Astrocyte (in vitro differentiated cells and primary cell): ENCODE data around the gene HELQ.

ENCODE experiments used
- EZH2 ChIP-seq: IDR thresholded peaks from 2 replicates; pipeline ENCODE4 v1.6.1; 2012; ENCODE audit warnings: mild to moderate bottlenecking, low read length, inconsistent platforms; ENCODE audit not compliant: insufficient read depth
- TF ChIP-seq, protein P1 (sequence below): IDR thresholded peaks from 2 replicates; pipeline ENCODE4 v1.5.1; 2011; ENCODE audit warnings: low read depth, mild to moderate bottlenecking, inconsistent platforms, low read length, moderate library complexity; ENCODE audit not compliant: insufficient read depth

DNA sequence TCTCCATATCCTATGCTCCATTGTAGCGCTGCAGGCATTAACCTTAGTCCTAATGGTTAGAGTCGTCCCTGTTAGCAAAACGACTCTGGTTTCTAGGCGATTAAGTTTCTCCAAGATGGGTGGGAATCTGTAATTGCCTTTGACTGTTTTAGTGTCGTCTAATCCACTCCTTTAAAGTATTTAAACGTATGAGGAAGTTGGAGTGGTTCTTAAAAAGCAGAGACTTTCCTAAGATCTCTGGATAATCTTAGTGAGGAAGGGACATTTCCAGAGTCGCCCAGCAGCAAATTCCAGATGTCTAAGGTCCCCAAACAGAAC is 520 bp upstream of the HELQ start:
- no peak for TF ChIP-seq EZH2
- TF ChIP-seq, protein P1, sequence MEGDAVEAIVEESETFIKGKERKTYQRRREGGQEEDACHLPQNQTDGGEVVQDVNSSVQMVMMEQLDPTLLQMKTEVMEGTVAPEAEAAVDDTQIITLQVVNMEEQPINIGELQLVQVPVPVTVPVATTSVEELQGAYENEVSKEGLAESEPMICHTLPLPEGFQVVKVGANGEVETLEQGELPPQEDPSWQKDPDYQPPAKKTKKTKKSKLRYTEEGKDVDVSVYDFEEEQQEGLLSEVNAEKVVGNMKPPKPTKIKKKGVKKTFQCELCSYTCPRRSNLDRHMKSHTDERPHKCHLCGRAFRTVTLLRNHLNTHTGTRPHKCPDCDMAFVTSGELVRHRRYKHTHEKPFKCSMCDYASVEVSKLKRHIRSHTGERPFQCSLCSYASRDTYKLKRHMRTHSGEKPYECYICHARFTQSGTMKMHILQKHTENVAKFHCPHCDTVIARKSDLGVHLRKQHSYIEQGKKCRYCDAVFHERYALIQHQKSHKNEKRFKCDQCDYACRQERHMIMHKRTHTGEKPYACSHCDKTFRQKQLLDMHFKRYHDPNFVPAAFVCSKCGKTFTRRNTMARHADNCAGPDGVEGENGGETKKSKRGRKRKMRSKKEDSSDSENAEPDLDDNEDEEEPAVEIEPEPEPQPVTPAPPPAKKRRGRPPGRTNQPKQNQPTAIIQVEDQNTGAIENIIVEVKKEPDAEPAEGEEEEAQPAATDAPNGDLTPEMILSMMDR, result no peak
